Measurements from ENCODE around the gene PRDM8.

Gene PRDM8

DNA sequence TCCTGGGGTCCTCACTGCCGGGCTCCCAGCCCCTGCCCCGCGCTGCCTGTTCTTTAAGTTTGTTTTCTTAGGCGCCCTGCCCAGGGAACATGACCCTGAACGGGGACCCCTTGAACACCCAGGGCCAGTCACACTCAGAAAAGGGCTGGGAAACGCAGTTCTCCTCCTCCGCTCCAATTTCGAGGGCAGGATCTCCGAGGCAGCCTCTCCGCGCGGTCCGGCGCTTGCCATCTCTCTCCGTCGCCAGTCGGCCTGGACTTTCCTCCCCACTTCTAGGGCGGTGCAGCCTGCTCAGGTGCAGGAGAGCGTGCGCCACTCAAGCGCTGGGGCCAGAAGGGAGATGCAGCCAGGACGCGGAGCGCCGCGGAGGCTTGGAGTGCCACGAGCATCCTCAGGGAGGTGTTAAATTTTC, 9.9 kb downstream of the PRDM8 start:
- H3K27ac ChIP-seq (ENCODE audit: extremely low read depth, low read depth, low read length): no peak overlapping the region
- no peaks in the 10 kb centered on the region for H3K9me3 ChIP-seq (ENCODE audit: control insufficient read depth, insufficient read depth, low read depth, low read length)
- peaks cover 4 to 5% of the 10 kb centered on the region in 2 experiments; a peak in 1 of 3 replicates for H3K36me3 ChIP-seq (ENCODE audit: control insufficient read depth in 2 of 2, insufficient read depth in 1 of 2, low read length in 2 of 2)
- POLR2A ChIA-PET: no interaction called here
- H3K4me3 ChIP-seq (ENCODE audit: low read depth, low read length): no peak overlapping the region
- TF ChIP-seq, protein P1, sequence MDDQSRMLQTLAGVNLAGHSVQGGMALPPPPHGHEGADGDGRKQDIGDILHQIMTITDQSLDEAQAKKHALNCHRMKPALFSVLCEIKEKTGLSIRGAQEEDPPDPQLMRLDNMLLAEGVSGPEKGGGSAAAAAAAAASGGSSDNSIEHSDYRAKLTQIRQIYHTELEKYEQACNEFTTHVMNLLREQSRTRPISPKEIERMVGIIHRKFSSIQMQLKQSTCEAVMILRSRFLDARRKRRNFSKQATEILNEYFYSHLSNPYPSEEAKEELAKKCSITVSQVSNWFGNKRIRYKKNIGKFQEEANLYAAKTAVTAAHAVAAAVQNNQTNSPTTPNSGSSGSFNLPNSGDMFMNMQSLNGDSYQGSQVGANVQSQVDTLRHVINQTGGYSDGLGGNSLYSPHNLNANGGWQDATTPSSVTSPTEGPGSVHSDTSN (CRISPR knock-in tag; IDR thresholded peaks at IDR 0.05): no peak
- no peak for TF ChIP-seq ZNF112 (tag by site-specific recombination; IDR thresholded peaks at IDR 0.05)
- no peak for TF ChIP-seq ZNF18 (tag by site-specific recombination; IDR thresholded peaks at IDR 0.05)
- TF ChIP-seq ZFP41 (tag by site-specific recombination; IDR thresholded peaks at IDR 0.05; ENCODE audit: borderline replicate concordance): no peak
- no peak for TF ChIP-seq ZNF426 (tag by site-specific recombination; IDR thresholded peaks at IDR 0.05)
- no peak for TF ChIP-seq ZNF211 (tag by site-specific recombination; IDR thresholded peaks at IDR 0.05; ENCODE audit: low read depth)
- no peak for TF ChIP-seq IKZF3 (tag by site-specific recombination; IDR thresholded peaks at IDR 0.05)
- TF ChIP-seq ATF2 (tag by site-specific recombination; IDR thresholded peaks at IDR 0.05; ENCODE audit: low read depth): no peak
- TF ChIP-seq ZNF433 (tag by site-specific recombination; IDR thresholded peaks at IDR 0.05; ENCODE audit: low read depth): no peak
- no peak for TF ChIP-seq ZNF157 (tag by site-specific recombination; IDR thresholded peaks at IDR 0.05)
- no peak for TF ChIP-seq ZNF341 (tag by site-specific recombination; IDR thresholded peaks at IDR 0.05; ENCODE audit: low read depth)
- TF ChIP-seq ZNF626 (tag by site-specific recombination; IDR thresholded peaks at IDR 0.05): no peak
- TF ChIP-seq SALL2 (tag by site-specific recombination; IDR thresholded peaks at IDR 0.05; ENCODE audit: borderline replicate concordance): no peak
- TF ChIP-seq BCL11A (tag by site-specific recombination; IDR thresholded peaks at IDR 0.05; ENCODE audit: low read depth): no peak
- no peak for TF ChIP-seq ZNF366 (tag by site-specific recombination; conservative IDR thresholded peaks at IDR 0.05)
- H3K4me1 ChIP-seq (ENCODE audit: control insufficient read depth, insufficient read depth, low read length): no peaks in the 10 kb centered on the region
- CTCF ChIA-PET: no interaction called here

DNA sequence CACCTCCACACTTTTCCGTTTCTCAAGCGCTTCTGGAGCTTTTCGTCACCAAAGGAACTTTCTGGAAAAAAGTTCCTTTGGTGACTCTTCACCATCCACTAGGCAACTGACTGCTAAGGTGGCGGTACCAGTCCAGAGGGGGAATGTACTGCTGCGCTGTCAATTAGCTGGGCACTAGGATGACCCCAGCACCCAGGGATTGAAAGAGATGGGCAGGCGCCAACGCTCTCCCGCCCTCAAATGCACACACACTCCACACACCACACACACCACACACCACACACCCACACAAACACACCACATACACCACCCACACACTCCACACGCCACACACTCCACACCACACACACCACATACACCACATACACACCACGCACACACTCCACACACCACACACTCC, 10.4 kb downstream of the PRDM8 start:
- H3K36me3 ChIP-seq (ENCODE audit: control insufficient read depth in 2 of 2, insufficient read depth in 1 of 2, low read length in 2 of 2): peaks cover 4 to 5% of the 10 kb centered on the region in 2 experiments; a peak in 1 of 3 replicates
- H3K9me3 ChIP-seq (ENCODE audit: control insufficient read depth, insufficient read depth, low read depth, low read length): no peaks in the 10 kb centered on the region
- TF ChIP-seq EGR2 (tag by site-specific recombination; IDR thresholded peaks at IDR 0.05; ENCODE audit: low read depth) (peak; percentile 46; the same call in 1 of the 2 replicates), ZFHX2 (tag by site-specific recombination; conservative IDR thresholded peaks at IDR 0.05) (peak; percentile 61), ZNF146 (tag by site-specific recombination; IDR thresholded peaks at IDR 0.05) (no peak), ZNF580 (tag by site-specific recombination; IDR thresholded peaks at IDR 0.05) (no peak)
- no peaks in the 10 kb centered on the region for H3K4me1 ChIP-seq (ENCODE audit: control insufficient read depth, insufficient read depth, low read length)
- POLR2A ChIA-PET: no interaction called here
- H3K27ac ChIP-seq (ENCODE audit: extremely low read depth, low read depth, low read length): no peak overlapping the region
- CTCF ChIA-PET: no interaction called here
- no peak overlapping the region for H3K4me3 ChIP-seq (ENCODE audit: low read depth, low read length)
